Activated CD8-positive, alpha-beta memory T cell treated with anti-CD3 and anti-CD28 coated beads for 24 hours (primary cell): ENCODE measurements around the gene C4orf36.

Experiments
- DNase-seq: peaks from one replicate; pipeline ENCODE4 v3.0.0-alpha.2; 2020

The C4orf36 gene

GRCh38 chr4:86855572-86855971 lies 36.6 kb downstream of the C4orf36 start:
- no peak for DNase-seq

DNA sequence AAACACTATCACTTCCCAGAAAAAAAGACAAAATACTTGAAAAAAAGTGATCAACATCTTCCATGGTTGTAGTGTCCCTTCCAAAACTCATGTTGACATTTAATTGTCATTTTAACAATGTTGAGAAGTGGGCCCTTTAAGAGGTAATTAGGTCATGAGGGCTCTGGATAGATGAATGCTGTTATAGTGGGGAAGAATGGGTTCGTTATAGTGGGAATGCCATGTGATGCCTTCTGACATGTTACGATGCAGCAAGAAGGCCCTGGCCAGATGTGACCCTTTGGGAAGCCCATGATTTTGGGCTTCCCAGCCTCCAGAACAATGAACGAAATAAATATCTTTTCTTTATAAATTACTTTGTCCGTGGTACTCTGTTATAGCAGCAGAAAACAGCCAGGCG lies 39.0 kb downstream of the C4orf36 start:
- DNase-seq = no peak

DNA sequence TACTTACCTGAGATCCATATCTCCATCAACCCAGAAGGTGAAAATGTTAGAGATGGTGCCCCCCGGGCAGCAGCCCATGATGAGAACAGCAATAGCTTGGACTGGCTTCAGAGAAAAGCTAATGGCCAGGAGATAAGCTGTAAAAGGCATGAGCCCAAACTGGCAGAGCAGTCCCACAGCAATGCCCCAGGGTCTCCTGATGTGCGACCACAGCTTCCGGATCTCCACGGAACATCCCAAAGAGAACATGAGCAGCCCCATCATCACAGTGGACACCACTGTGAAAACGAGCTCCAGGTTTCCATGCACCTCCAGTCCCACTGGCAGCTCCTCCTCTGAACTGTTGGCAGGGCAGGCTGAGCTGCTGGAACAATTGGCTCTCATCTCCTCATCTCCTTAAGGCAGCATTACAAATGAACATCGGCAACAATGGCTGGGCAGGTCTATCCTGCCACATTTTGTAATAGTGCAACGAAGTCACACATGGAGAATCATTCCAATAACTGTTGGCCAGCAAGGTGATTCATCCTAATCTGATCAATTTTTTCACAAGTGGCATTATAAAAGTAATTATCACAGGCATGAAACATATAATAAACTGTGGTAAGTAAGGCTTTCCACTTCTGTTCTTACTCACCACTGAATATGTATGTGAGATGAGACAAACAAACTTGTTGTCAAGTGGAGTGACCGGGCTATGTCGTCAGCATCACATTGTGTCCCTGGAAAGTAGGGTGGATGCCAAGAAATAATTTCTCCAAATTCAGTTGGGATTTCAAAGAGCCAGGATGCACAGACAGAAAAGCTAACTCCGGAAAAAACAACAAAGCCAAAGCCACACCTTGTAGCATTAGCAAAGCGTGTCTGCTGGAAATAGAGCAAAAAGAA lies 43.2 kb downstream of the C4orf36 start, which contains the start of gene SLC10A6:
TSS of gene SLC10A6 (minus strand) at position 653 of the 888 bp plus-strand sequence. CDS start at position 384, 269 bp downstream.
- no peak for DNase-seq

- DNase-seq = no peak
Measured at GRCh38 chr4:86848136-86848535, 44.1 kb downstream of the C4orf36 start.

DNA sequence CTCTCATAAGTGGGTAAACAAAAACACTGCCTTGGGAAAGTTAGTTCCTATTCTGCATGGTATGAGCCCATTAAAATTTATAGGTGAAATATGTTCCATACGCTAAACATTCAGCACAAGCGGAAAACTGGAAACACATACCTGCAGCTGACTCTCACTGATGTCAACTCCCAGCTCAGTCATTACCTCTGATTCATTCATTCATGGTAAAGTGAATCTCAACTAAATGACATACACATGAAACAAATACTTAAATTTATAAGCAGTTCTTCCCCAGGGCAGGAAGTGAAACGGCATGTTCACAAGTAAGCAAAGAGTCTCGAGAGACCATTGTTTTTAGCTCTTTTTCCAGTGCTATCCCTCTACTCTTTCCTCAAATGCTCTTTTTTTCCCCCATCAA lies 44.7 kb downstream of the C4orf36 start:
- no peak for DNase-seq

DNA sequence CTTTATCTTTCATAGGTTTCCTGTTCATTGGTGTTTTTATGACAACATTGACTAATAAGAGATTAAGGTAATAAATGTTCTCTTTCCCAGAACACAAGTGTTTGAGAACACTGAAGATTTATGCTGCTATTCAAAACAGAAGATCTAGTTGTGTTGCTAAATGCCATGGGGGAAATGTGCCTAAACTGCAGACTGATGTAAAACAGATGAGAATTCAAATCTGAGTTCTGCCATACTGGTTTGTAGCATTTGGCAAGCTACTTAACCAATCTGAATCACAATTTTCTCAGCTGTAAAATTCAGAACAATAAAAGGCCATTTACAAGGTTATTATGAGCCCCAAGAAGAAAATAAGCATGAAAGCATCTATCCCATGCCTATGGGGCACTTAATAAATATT lies 45.3 kb downstream of the C4orf36 start:
- no peak for DNase-seq

- DNase-seq = no peak
Measured at GRCh38 chr4:86845593-86845992, 46.6 kb downstream of the C4orf36 start.

- no peak for DNase-seq
Measured at GRCh38 chr4:86841309-86841708, 50.9 kb downstream of the C4orf36 start.

DNA sequence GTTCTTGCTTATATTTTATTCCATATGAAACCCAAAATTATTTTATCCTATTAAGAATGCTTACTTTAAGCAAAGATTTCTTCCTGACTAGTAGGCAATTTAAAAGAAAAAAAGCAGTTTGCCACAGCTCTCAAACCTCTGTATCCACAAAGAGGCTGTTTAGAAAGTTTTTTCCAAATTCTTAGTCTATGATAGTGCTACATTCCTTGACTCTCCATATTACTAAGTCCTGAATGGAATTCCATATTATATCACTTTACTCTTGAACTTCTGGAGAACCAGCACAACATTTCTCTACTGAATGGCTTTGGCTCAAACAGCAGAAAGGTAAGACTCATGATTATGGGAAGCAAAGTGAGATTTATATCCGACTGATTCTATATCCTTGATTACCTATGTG lies 51.4 kb downstream of the C4orf36 start:
- no peak for DNase-seq

DNA sequence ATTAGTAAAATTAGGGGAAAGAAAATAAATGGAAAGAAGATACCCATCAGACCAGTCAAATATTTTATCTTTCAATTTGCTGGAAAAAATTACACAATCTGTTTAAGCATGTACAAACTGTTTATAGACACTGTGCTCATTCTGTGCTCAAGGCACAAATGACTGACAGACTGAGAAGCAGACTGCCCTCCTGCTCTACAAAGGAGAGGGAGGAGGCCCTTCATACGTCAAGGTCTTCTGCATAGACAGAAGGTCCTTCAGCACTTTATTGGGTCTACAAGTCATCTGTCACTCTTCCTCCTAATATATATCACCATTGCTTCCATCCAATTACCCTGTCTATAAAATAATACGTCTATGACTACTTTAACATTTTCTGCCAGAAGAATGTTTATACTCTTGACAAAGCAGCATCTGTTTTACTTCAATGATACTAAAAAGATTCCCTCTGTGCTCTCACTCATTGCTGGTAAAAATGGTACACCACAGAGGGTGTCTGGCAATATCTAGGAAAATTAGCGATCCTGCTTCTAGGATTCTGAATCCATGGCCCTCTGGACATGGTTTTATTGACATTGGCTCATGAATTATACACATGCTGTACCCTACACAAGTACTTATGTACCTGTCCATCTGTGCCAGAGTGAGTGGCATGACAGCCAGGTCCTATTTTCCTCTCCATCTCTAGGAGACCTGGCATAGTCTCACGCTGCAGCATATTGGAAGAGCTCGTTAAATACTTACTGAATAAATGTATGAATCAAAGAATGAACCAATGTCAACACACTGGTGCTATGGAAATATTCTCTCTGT lies 54.3 kb downstream of the C4orf36 start:
- DNase-seq = no peak

GRCh38 chr4:86835677-86836076 lies 56.5 kb downstream of the C4orf36 start:
- no peak for DNase-seq

DNA sequence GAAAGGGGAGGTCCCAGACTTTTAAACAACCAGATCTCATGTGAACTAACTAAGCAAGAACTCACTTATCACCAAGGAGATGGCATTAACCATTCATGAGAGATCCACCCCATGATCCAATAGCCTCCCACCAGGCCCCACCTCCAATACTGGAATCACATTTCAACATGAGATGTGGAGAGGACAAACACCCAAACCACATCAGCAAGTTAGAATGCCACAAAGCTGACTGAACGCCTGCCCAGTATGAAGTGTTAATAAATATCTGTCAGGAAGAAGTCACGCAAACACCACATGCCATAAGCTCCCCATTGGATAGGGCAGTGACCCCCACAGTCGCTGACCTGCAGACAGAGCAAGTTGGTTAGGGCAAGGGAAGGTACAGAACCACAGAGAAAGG lies 57.3 kb downstream of the C4orf36 start:
- DNase-seq = no peak

GRCh38 chr4:86833615-86834014 lies 58.6 kb downstream of the C4orf36 start:
- no peak for DNase-seq

- DNase-seq = no peak
Measured at GRCh38 chr4:86831262-86832130, 60.7 kb downstream of the C4orf36 start.
